Testis (tissue), 2 donors: Measurements from ENCODE around the gene HDAC1.

Experiments used
- POLR2A ChIP-seq: fragments of 450-650 bp; IDR thresholded peaks from one replicate; pipeline ENCODE4 v1.6.1; 2017; ENCODE audit warnings: antibody characterized with exemption, mild to moderate bottlenecking, moderate library complexity
- TF ChIP-seq, protein P1 (sequence below), 3 experiments: fragments of 450-650 bp in 2 of 3; fragments of 200-600 bp in 1 of 3; sonication (generic) in 1 of 3; IDR thresholded peaks; one replicate each; pipeline ENCODE4 v1.5.1; 2016 to 2019; ENCODE audit warnings: antibody characterized with exemption in 3 of 3, mild to moderate bottlenecking in 2 of 3, moderate library complexity in 1 of 3

DNA sequence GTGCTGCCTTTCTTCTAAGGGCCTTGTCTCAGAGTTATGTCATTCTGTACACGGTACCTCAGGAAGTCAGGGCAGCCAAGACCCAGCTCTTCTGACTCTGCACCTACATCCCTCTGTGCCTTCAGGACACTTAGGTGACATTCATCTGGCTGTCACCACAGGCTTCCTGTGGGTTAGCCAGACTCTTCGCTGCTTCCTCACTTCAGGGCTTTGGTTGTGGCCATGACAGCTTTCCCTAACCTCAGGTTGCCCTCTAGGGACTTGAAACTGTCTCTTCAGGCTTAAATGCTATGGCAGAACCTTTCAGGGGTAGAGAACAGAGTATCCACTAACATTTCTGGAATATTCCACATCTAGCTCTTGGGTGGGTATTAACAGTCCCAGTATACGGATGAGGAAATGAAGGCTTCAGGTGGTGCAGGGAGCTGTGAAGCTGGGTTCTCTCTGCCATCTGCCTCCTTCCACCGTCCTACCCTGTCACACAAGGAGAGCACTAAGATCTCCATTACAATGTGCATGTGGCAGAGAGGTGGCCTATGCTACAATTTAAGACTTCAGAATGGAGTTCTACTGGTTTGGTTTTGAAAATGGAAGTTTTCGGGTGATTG, 80.4 kb downstream of the HDAC1 start:
- TF ChIP-seq POLR2A = no peak
- TF ChIP-seq, protein P1, sequence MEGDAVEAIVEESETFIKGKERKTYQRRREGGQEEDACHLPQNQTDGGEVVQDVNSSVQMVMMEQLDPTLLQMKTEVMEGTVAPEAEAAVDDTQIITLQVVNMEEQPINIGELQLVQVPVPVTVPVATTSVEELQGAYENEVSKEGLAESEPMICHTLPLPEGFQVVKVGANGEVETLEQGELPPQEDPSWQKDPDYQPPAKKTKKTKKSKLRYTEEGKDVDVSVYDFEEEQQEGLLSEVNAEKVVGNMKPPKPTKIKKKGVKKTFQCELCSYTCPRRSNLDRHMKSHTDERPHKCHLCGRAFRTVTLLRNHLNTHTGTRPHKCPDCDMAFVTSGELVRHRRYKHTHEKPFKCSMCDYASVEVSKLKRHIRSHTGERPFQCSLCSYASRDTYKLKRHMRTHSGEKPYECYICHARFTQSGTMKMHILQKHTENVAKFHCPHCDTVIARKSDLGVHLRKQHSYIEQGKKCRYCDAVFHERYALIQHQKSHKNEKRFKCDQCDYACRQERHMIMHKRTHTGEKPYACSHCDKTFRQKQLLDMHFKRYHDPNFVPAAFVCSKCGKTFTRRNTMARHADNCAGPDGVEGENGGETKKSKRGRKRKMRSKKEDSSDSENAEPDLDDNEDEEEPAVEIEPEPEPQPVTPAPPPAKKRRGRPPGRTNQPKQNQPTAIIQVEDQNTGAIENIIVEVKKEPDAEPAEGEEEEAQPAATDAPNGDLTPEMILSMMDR (IDR thresholded peaks at IDR 0.05) = no peak
